SK-N-SH treated with all-trans-retinoic acid at 6 μM for 48 hours (cell line): ENCODE results near the gene ROBO1.

Source experiments
- ATAC-seq: fragments of 200-7000 bp; cut with Tn5 transposase; 3 replicates; pipeline ENCODE4 v1.9.1; 2020; ENCODE audit warnings: mild to moderate bottlenecking, moderate library complexity
- ARNTL ChIP-seq: fragments of 450-650 bp; formaldehyde crosslinking; IDR thresholded peaks from 2 replicates; pipeline ENCODE4 v1.5.0; 2020; ENCODE audit warnings: low read depth, mild to moderate bottlenecking, moderate library complexity, borderline replicate concordance
- BACH2 ChIP-seq: fragments of 250-450 bp; sonication (Bioruptor Pico); IDR thresholded peaks from 2 replicates; pipeline ENCODE4 v1.9.0; 2021; ENCODE audit warnings: mild to moderate bottlenecking, borderline replicate concordance
- CSDC2 ChIP-seq: fragments of 250-450 bp; sonication (Bioruptor Pico); IDR thresholded peaks from 2 replicates; pipeline ENCODE4 v1.5.0; 2020; ENCODE audit warnings: mild to moderate bottlenecking, moderate library complexity
- ESRRG ChIP-seq: fragments of 250-450 bp; sonication (Bioruptor Pico); IDR thresholded peaks from 2 replicates; pipeline ENCODE4 v1.6.1; 2021; ENCODE audit warnings: mild to moderate bottlenecking
- GLIS3 ChIP-seq: fragments of 250-450 bp; sonication (Bioruptor Pico); IDR thresholded peaks from 2 replicates; pipeline ENCODE4 v1.5.0; 2020; ENCODE audit warnings: mild to moderate bottlenecking, moderate library complexity
- ISL1 ChIP-seq: fragments of 250-450 bp; sonication (Bioruptor Pico); IDR thresholded peaks from 2 replicates; pipeline ENCODE4 v2.1.2; 2022; ENCODE audit warnings: mild to moderate bottlenecking, moderate library complexity
- OSR1 ChIP-seq: fragments of 250-450 bp; sonication (Bioruptor Pico); IDR thresholded peaks from 2 replicates; pipeline ENCODE4 v1.8.0; 2022; ENCODE audit warnings: moderate library complexity, mild to moderate bottlenecking, inconsistent platforms
- PPARA ChIP-seq: fragments of 250-450 bp; sonication (Bioruptor Pico); IDR thresholded peaks from 2 replicates; pipeline ENCODE4 v1.5.0; 2020; ENCODE audit warnings: mild to moderate bottlenecking, borderline replicate concordance
- RARB ChIP-seq: fragments of 250-450 bp; sonication (Bioruptor Pico); IDR thresholded peaks from 2 replicates; pipeline ENCODE4 v1.8.0; 2021; ENCODE audit warnings: mild to moderate bottlenecking, moderate library complexity
- TCF4 ChIP-seq: fragments of 250-450 bp; sonication (Bioruptor Pico); IDR thresholded peaks from 2 replicates; pipeline ENCODE4 v1.8.0; 2021; ENCODE audit warnings: mild to moderate bottlenecking, moderate library complexity, borderline replicate concordance
- TOX ChIP-seq: fragments of 250-450 bp; sonication (Bioruptor Pico); IDR thresholded peaks from 2 replicates; pipeline ENCODE4 v1.8.0; 2021; ENCODE audit warnings: mild to moderate bottlenecking, moderate library complexity, borderline replicate concordance
- ZC3H10 ChIP-seq: fragments of 250-450 bp; sonication (Bioruptor Pico); IDR thresholded peaks from 2 replicates; pipeline ENCODE4 v1.5.1; 2021; ENCODE audit warnings: mild to moderate bottlenecking, moderate library complexity
- ZFP3 ChIP-seq: fragments of 250-450 bp; sonication (Bioruptor Pico); IDR thresholded peaks from 2 replicates; pipeline ENCODE4 v1.5.0; 2020; ENCODE audit warnings: mild to moderate bottlenecking, moderate library complexity
- ZFP30 ChIP-seq: fragments of 450-650 bp; formaldehyde crosslinking; IDR thresholded peaks from 2 replicates; pipeline ENCODE4 v1.5.0; 2022; ENCODE audit warnings: mild to moderate bottlenecking, moderate library complexity
- ZNF565 ChIP-seq: fragments of 450-650 bp; formaldehyde crosslinking; conservative IDR thresholded peaks from 2 replicates; pipeline ENCODE4 v1.5.0; 2020; ENCODE audit warnings: low read depth, mild to moderate bottlenecking, moderate library complexity
- ZNF8 ChIP-seq: fragments of 450-650 bp; formaldehyde crosslinking; IDR thresholded peaks from 2 replicates; pipeline ENCODE4 v1.5.0; 2020; ENCODE audit warnings: mild to moderate bottlenecking, moderate library complexity
- TF ChIP-seq, protein P1 (sequence below): fragments of 250-450 bp; sonication (Bioruptor Pico); IDR thresholded peaks from 2 replicates; pipeline ENCODE4 v1.5.1; 2021; ENCODE audit warnings: mild to moderate bottlenecking, moderate library complexity
- TF ChIP-seq, protein P2 (sequence below): fragments of 250-450 bp; sonication (Bioruptor Pico); IDR thresholded peaks from 2 replicates; pipeline ENCODE4 v1.5.0; 2020; ENCODE audit warnings: mild to moderate bottlenecking, moderate library complexity
- TF ChIP-seq, protein P3 (sequence below): fragments of 250-450 bp; sonication (Bioruptor Pico); IDR thresholded peaks from 2 replicates; pipeline ENCODE4 v1.8.0; 2021; ENCODE audit warnings: low read depth, mild to moderate bottlenecking, moderate library complexity, borderline replicate concordance
- TF ChIP-seq, protein P4 (sequence below): fragments of 250-450 bp; sonication (Bioruptor Pico); IDR thresholded peaks from 2 replicates; pipeline ENCODE4 v1.8.0; 2020; ENCODE audit warnings: mild to moderate bottlenecking, moderate library complexity, borderline replicate concordance
- TF ChIP-seq, protein P5 (sequence below): fragments of 250-450 bp; sonication (Bioruptor Pico); IDR thresholded peaks from 2 replicates; pipeline ENCODE4 v1.5.1; 2020; ENCODE audit warnings: low read depth, mild to moderate bottlenecking, moderate library complexity

The ROBO1 gene

DNA sequence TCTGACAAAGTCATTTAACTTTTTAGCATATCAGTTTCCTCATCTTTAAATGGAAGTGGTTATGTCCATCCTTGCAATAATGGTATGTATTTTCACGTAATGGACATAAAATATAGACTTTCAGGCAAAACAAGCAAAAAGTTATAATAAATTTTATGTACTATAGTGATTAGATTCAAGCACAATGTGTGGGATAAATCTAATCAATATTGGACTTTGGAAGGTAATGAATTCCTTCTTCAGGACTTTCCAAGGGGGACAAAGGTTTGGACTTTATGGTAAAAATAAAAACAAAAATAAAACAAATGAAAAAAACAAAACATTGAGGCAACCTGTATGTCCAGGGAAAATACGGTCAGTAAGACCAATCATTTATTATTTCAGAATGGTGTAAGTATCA lies 357.7 kb downstream of the ROBO1 start:
- ATAC-seq: no peak
- TF ChIP-seq PPARA (CRISPR knock-in tag) (no peak), ZFP3 (CRISPR knock-in tag) (no peak), TCF4 (CRISPR knock-in tag) (no peak), OSR1 (CRISPR knock-in tag) (no peak), ZC3H10 (CRISPR knock-in tag) (no peak), ZNF565 (CRISPR knock-in tag) (no peak), RARB (CRISPR knock-in tag) (no peak), ZNF8 (CRISPR knock-in tag) (no peak), CSDC2 (CRISPR knock-in tag) (no peak), GLIS3 (CRISPR knock-in tag) (no peak)
- TF ChIP-seq, protein P1, sequence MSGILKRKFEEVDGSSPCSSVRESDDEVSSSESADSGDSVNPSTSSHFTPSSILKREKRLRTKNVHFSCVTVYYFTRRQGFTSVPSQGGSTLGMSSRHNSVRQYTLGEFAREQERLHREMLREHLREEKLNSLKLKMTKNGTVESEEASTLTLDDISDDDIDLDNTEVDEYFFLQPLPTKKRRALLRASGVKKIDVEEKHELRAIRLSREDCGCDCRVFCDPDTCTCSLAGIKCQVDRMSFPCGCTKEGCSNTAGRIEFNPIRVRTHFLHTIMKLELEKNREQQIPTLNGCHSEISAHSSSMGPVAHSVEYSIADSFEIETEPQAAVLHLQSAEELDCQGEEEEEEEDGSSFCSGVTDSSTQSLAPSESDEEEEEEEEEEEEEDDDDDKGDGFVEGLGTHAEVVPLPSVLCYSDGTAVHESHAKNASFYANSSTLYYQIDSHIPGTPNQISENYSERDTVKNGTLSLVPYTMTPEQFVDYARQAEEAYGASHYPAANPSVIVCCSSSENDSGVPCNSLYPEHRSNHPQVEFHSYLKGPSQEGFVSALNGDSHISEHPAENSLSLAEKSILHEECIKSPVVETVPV (CRISPR knock-in tag): no peak
- TF ChIP-seq, protein P2, sequence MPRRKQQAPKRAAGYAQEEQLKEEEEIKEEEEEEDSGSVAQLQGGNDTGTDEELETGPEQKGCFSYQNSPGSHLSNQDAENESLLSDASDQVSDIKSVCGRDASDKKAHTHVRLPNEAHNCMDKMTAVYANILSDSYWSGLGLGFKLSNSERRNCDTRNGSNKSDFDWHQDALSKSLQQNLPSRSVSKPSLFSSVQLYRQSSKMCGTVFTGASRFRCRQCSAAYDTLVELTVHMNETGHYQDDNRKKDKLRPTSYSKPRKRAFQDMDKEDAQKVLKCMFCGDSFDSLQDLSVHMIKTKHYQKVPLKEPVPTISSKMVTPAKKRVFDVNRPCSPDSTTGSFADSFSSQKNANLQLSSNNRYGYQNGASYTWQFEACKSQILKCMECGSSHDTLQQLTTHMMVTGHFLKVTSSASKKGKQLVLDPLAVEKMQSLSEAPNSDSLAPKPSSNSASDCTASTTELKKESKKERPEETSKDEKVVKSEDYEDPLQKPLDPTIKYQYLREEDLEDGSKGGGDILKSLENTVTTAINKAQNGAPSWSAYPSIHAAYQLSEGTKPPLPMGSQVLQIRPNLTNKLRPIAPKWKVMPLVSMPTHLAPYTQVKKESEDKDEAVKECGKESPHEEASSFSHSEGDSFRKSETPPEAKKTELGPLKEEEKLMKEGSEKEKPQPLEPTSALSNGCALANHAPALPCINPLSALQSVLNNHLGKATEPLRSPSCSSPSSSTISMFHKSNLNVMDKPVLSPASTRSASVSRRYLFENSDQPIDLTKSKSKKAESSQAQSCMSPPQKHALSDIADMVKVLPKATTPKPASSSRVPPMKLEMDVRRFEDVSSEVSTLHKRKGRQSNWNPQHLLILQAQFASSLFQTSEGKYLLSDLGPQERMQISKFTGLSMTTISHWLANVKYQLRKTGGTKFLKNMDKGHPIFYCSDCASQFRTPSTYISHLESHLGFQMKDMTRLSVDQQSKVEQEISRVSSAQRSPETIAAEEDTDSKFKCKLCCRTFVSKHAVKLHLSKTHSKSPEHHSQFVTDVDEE (CRISPR knock-in tag): no peak
- TF ChIP-seq, protein P3, sequence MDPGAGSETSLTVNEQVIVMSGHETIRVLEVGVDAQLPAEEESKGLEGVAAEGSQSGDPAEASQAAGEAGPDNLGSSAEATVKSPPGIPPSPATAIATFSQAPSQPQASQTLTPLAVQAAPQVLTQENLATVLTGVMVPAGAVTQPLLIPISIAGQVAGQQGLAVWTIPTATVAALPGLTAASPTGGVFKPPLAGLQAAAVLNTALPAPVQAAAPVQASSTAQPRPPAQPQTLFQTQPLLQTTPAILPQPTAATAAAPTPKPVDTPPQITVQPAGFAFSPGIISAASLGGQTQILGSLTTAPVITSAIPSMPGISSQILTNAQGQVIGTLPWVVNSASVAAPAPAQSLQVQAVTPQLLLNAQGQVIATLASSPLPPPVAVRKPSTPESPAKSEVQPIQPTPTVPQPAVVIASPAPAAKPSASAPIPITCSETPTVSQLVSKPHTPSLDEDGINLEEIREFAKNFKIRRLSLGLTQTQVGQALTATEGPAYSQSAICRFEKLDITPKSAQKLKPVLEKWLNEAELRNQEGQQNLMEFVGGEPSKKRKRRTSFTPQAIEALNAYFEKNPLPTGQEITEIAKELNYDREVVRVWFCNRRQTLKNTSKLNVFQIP (CRISPR knock-in tag): no peak
- TF ChIP-seq, protein P4, sequence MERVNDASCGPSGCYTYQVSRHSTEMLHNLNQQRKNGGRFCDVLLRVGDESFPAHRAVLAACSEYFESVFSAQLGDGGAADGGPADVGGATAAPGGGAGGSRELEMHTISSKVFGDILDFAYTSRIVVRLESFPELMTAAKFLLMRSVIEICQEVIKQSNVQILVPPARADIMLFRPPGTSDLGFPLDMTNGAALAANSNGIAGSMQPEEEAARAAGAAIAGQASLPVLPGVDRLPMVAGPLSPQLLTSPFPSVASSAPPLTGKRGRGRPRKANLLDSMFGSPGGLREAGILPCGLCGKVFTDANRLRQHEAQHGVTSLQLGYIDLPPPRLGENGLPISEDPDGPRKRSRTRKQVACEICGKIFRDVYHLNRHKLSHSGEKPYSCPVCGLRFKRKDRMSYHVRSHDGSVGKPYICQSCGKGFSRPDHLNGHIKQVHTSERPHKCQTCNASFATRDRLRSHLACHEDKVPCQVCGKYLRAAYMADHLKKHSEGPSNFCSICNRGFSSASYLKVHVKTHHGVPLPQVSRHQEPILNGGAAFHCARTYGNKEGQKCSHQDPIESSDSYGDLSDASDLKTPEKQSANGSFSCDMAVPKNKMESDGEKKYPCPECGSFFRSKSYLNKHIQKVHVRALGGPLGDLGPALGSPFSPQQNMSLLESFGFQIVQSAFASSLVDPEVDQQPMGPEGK: no peak
- TF ChIP-seq, protein P5, sequence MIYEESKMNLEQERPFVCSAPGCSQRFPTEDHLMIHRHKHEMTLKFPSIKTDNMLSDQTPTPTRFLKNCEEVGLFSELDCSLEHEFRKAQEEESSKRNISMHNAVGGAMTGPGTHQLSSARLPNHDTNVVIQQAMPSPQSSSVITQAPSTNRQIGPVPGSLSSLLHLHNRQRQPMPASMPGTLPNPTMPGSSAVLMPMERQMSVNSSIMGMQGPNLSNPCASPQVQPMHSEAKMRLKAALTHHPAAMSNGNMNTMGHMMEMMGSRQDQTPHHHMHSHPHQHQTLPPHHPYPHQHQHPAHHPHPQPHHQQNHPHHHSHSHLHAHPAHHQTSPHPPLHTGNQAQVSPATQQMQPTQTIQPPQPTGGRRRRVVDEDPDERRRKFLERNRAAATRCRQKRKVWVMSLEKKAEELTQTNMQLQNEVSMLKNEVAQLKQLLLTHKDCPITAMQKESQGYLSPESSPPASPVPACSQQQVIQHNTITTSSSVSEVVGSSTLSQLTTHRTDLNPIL (CRISPR knock-in tag): no peak
- TF ChIP-seq, all 23 proteins: peak for 0

DNA sequence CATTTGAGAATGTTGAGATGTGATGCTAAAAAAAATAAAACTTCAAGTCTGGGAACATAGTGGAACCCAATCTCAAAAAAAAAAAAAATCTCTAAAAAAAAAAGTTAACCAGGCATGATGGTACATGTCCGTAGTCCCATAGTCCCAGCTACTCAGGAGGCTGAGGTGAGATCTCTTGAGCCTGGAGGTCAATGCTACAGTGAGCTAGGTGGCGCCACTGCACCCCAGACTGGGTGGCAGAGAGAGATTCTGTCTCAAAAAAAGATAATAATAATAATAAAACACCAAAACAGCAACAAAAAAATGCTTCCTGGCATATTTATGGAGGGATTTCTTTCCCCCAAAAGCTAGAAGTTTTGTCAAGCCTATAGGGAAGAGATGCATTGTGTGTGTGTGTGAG lies 361.6 kb downstream of the ROBO1 start:
- TF ChIP-seq OSR1 (CRISPR knock-in tag) (no peak), CSDC2 (CRISPR knock-in tag) (no peak), TOX (no peak), RARB (CRISPR knock-in tag) (no peak), ZNF8 (CRISPR knock-in tag) (no peak), ARNTL (CRISPR knock-in tag) (no peak), TCF4 (CRISPR knock-in tag) (no peak), ISL1 (CRISPR knock-in tag) (no peak), BACH2 (CRISPR knock-in tag) (no peak), ZNF565 (CRISPR knock-in tag) (no peak), ZFP30 (no peak), ESRRG (CRISPR knock-in tag) (no peak)
- TF ChIP-seq, protein P2 (CRISPR knock-in tag): no peak
- TF ChIP-seq, protein P5 (CRISPR knock-in tag): no peak
- ATAC-seq: no peak
